Measurements from ENCODE around the gene CRIP1. TPM values are rescaled to one million over a fixed set of nuclear protein-coding genes. Genes with fewer than 3 reads are reported as not detected.

The CRIP1 gene
- total RNA-seq, 1 experiment from 2014 or later: not detected

GRCh38 chr14:105497671-105498429 is 11.2 kb downstream of the CRIP1 start:
- DNase-seq (ENCODE audit: low read depth): no peak
- in situ Hi-C loops (cut with HindIII; ENCODE audit: low pct_unique_long_range_greater_than_20kb, low sequenced_read_pairs): no loop called here

GRCh38 chr14:105498430-105499255 is 12.0 kb downstream of the CRIP1 start:
- in situ Hi-C loops (cut with HindIII; ENCODE audit: low pct_unique_long_range_greater_than_20kb, low sequenced_read_pairs): no loop called here
- no peak for DNase-seq (ENCODE audit: low read depth)

GRCh38 chr14:105499256-105500035 is 12.8 kb downstream of the CRIP1 start:
- DNase-seq (ENCODE audit: low read depth): no peak
- in situ Hi-C loops (cut with HindIII; ENCODE audit: low pct_unique_long_range_greater_than_20kb, low sequenced_read_pairs): no loop called here

- in situ Hi-C loops (cut with HindIII; ENCODE audit: low pct_unique_long_range_greater_than_20kb, low sequenced_read_pairs): no loop called here
- DNase-seq (ENCODE audit: low read depth): no peak
These were observed 13.5 kb downstream of the CRIP1 start for GRCh38 chr14:105500036-105500725.

GRCh38 chr14:105500726-105501101 is 14.0 kb downstream of the CRIP1 start:
- in situ Hi-C loops (cut with HindIII; ENCODE audit: low pct_unique_long_range_greater_than_20kb, low sequenced_read_pairs): no loop called here
- DNase-seq (ENCODE audit: low read depth): no peak

- no peak for DNase-seq (ENCODE audit: low read depth)
- in situ Hi-C loops (cut with HindIII; ENCODE audit: low pct_unique_long_range_greater_than_20kb, low sequenced_read_pairs): no loop called here
These were observed 15.0 kb downstream of the CRIP1 start for GRCh38 chr14:105501504-105502291.

- in situ Hi-C loops (cut with HindIII; ENCODE audit: low pct_unique_long_range_greater_than_20kb, low sequenced_read_pairs): no loop called here
These were observed 16.0 kb downstream of the CRIP1 start for GRCh38 chr14:105502446-105503295.

GRCh38 chr14:105503296-105503640 is 16.6 kb downstream of the CRIP1 start:
- in situ Hi-C loops (cut with HindIII; ENCODE audit: low pct_unique_long_range_greater_than_20kb, low sequenced_read_pairs): no loop called here
- DNase-seq (ENCODE audit: low read depth): no peak

More at GRCh38 chr14:105502446-105503295, 16.0 kb downstream of the CRIP1 start:
- DNase-seq (ENCODE audit: low read depth): no peak

GRCh38 chr14:105503935-105504692 is 17.4 kb downstream of the CRIP1 start:
- in situ Hi-C loops (cut with HindIII; ENCODE audit: low pct_unique_long_range_greater_than_20kb, low sequenced_read_pairs): no loop called here
- no peak for DNase-seq (ENCODE audit: low read depth)

- no peak for DNase-seq (ENCODE audit: low read depth)
- in situ Hi-C loops (cut with HindIII; ENCODE audit: low pct_unique_long_range_greater_than_20kb, low sequenced_read_pairs): no loop called here
These were observed 18.4 kb downstream of the CRIP1 start for GRCh38 chr14:105505101-105505500.

- in situ Hi-C loops (cut with HindIII; ENCODE audit: low pct_unique_long_range_greater_than_20kb, low sequenced_read_pairs): no loop called here
These were observed 20.6 kb downstream of the CRIP1 start for GRCh38 chr14:105507247-105507646.

GRCh38 chr14:105508069-105508468 is 21.4 kb downstream of the CRIP1 start:
- in situ Hi-C loops (cut with HindIII; ENCODE audit: low pct_unique_long_range_greater_than_20kb, low sequenced_read_pairs): no loop called here

More at GRCh38 chr14:105507247-105507646, 20.6 kb downstream of the CRIP1 start:
- DNase-seq (ENCODE audit: low read depth): no peak

GRCh38 chr14:105508601-105509000 is 21.9 kb downstream of the CRIP1 start:
- DNase-seq (ENCODE audit: low read depth): no peak
- in situ Hi-C loops (cut with HindIII; ENCODE audit: low pct_unique_long_range_greater_than_20kb, low sequenced_read_pairs): no loop called here

More at GRCh38 chr14:105508069-105508468, 21.4 kb downstream of the CRIP1 start:
- DNase-seq (ENCODE audit: low read depth): no peak

- no peak for DNase-seq (ENCODE audit: low read depth)
- in situ Hi-C loops (cut with HindIII; ENCODE audit: low pct_unique_long_range_greater_than_20kb, low sequenced_read_pairs): no loop called here
These were observed 30.4 kb downstream of the CRIP1 start for GRCh38 chr14:105517096-105517495.

GRCh38 chr14:105519946-105520698 is 33.4 kb downstream of the CRIP1 start:
- in situ Hi-C loops (cut with HindIII; ENCODE audit: low pct_unique_long_range_greater_than_20kb, low sequenced_read_pairs): no loop called here
- no peak for DNase-seq (ENCODE audit: low read depth)
